Measurements from ENCODE around the gene VSIG10.
A peak's percentile ranks its signal among the peaks of the same experiment; 100 is the strongest.

The VSIG10 gene

DNA sequence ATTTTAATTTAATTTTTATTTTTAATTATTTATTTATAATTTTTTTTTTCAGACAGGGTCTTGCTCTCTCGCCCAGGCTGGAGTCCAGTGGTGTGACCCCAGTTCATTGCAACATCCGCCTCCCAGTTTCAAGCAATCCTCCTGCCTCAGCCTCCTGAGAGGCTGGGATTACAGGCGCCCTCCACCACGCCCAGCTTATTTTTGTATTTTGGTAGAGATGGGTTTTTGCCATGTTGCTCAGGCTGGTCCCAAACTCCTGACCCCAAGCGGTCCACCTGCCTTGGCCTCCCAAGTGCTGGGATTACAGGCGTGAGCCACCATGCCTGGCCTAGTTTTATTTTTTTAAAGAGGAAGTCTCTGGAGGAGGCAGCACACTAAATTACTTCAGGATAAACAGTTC, 18.5 kb upstream of the VSIG10 start:
- H3K36me3 ChIP-seq (ENCODE audit: control insufficient read depth, low read length), result no peaks in the 10 kb centered on the region
- H4K20me1 ChIP-seq (ENCODE audit: control insufficient read depth, insufficient read depth, low read depth, low read length), result no peaks in the 10 kb centered on the region
- no peak overlapping the region for H3K4me3 ChIP-seq (ENCODE audit: low read length)
- no peaks in the 10 kb centered on the region for H3K9me3 ChIP-seq (ENCODE audit: control insufficient read depth, insufficient read depth, low read length)
- H3K27ac ChIP-seq (ENCODE audit: low read depth, low read length), result no peak overlapping the region
- H3K4me1 ChIP-seq (ENCODE audit: control insufficient read depth, low read length), result peaks cover 4% of the 10 kb centered on the region
- H3K79me2 ChIP-seq (ENCODE audit: control insufficient read depth, low read length), result no peaks in the 10 kb centered on the region
- H3K27me3 ChIP-seq (ENCODE audit: control insufficient read depth, low read length), result no peaks in the 10 kb centered on the region
- no peaks in the 10 kb centered on the region for H3F3A ChIP-seq (ENCODE audit: control insufficient read depth, insufficient read depth)
- H3K9me2 ChIP-seq (replicated peaks; ENCODE audit: control insufficient read depth, low read length), result no peaks in the 10 kb centered on the region
- no peak overlapping the region for H3K4me2 ChIP-seq (ENCODE audit: low read length)
- TF ChIP-seq, protein P1, sequence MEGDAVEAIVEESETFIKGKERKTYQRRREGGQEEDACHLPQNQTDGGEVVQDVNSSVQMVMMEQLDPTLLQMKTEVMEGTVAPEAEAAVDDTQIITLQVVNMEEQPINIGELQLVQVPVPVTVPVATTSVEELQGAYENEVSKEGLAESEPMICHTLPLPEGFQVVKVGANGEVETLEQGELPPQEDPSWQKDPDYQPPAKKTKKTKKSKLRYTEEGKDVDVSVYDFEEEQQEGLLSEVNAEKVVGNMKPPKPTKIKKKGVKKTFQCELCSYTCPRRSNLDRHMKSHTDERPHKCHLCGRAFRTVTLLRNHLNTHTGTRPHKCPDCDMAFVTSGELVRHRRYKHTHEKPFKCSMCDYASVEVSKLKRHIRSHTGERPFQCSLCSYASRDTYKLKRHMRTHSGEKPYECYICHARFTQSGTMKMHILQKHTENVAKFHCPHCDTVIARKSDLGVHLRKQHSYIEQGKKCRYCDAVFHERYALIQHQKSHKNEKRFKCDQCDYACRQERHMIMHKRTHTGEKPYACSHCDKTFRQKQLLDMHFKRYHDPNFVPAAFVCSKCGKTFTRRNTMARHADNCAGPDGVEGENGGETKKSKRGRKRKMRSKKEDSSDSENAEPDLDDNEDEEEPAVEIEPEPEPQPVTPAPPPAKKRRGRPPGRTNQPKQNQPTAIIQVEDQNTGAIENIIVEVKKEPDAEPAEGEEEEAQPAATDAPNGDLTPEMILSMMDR (IDR thresholded peaks at IDR 0.05; ENCODE audit: low read depth, low read length, poor library complexity, severe bottlenecking), result no peak
- TF ChIP-seq EZH2phosphoT487 (IDR thresholded peaks at IDR 0.05; ENCODE audit: borderline replicate concordance, low read length), result no peak

DNA sequence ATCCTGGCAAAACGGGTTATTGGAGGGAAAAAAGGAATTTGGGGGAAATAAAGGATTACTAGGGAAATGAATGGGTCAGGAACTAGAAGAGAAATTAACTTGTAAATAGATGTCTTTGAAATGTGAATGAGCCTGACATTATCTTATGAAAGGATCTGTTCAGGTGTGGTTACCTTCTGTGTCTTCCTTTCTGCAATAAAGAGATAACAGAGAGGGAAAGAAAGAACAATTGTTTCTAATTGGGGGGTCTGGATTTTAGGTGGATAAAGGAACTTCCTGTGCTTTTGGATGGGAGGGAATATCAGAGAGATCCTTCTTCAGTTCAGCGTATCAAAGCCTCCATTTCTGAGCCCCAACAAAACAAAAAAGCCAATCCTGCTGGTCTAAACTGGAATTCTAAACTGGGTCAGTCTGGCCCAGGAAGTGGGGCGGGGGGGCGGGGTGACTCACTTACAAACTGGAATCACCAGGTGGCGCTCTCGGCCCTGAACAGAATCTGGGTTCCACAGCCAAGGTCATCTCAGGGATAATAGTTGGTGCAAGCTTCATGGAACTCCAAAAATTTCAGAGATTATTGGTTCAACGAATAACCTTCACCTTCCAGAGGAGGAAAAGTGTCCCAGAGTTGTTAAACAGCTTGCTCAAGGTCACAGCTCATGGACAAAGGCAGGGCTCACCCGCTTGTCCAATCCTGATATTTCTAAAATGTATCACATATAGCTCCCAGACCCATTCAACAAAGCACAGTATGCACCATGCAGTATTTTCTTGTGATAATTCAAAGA, 17.0 kb upstream of the VSIG10 start:
- peaks cover 4% of the 10 kb centered on the region for H3K4me1 ChIP-seq (ENCODE audit: control insufficient read depth, low read length)
- no peak overlapping the region for H3K4me3 ChIP-seq (ENCODE audit: low read length)
- no peak overlapping the region for H3K4me2 ChIP-seq (ENCODE audit: low read length)
- H3K27me3 ChIP-seq (ENCODE audit: control insufficient read depth, low read length), result no peaks in the 10 kb centered on the region
- no peaks in the 10 kb centered on the region for H4K20me1 ChIP-seq (ENCODE audit: control insufficient read depth, insufficient read depth, low read depth, low read length)
- H3K9me3 ChIP-seq (ENCODE audit: control insufficient read depth, insufficient read depth, low read length), result no peaks in the 10 kb centered on the region
- H3K27ac ChIP-seq (ENCODE audit: low read depth, low read length), result no peak overlapping the region
- no peaks in the 10 kb centered on the region for H3K9me2 ChIP-seq (replicated peaks; ENCODE audit: control insufficient read depth, low read length)
- H3K79me2 ChIP-seq (ENCODE audit: control insufficient read depth, low read length), result no peaks in the 10 kb centered on the region
- no peaks in the 10 kb centered on the region for H3K36me3 ChIP-seq (ENCODE audit: control insufficient read depth, low read length)
- TF ChIP-seq, protein P1 (IDR thresholded peaks at IDR 0.05; ENCODE audit: low read depth, low read length, poor library complexity, severe bottlenecking), result peak; percentile 50
- TF ChIP-seq EZH2phosphoT487 (IDR thresholded peaks at IDR 0.05; ENCODE audit: borderline replicate concordance, low read length), result no peak
- H3F3A ChIP-seq (ENCODE audit: control insufficient read depth, insufficient read depth), result no peaks in the 10 kb centered on the region

DNA sequence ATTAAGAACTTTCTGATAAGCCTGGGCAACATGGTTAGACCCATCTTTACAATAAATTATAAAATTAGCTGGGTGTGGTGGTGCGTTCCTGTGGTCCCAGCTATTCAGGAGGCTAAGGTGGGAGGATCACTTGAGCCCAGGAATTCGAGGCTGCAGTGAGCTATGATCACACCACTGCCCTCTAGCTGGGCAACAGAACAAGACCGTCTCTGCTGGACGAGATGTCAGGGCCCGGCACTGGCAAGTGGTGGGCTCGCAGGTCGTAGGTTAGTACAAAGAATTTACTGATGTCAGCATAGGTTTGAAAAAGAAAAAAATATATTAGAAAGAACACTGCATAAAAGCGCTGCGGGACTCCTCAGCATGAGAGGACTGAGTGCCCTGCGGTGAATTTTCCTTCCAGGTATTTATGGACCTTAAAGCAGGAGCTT, 15.7 kb upstream of the VSIG10 start:
- Histone ChIP-seq H3K4me2 (ENCODE audit: low read length) (no peak overlapping the region), H3K36me3 (ENCODE audit: control insufficient read depth, low read length) (no peaks in the 10 kb centered on the region), H3K4me3 (ENCODE audit: low read length) (no peak overlapping the region), H3F3A (ENCODE audit: control insufficient read depth, insufficient read depth) (no peaks in the 10 kb centered on the region), H3K27me3 (ENCODE audit: control insufficient read depth, low read length) (no peaks in the 10 kb centered on the region), H3K79me2 (ENCODE audit: control insufficient read depth, low read length) (no peaks in the 10 kb centered on the region), H3K9me2 (replicated peaks; ENCODE audit: control insufficient read depth, low read length) (no peaks in the 10 kb centered on the region), H3K9me3 (ENCODE audit: control insufficient read depth, insufficient read depth, low read length) (no peaks in the 10 kb centered on the region), H4K20me1 (ENCODE audit: control insufficient read depth, insufficient read depth, low read depth, low read length) (no peaks in the 10 kb centered on the region), H3K27ac (ENCODE audit: low read depth, low read length) (no peak overlapping the region), H3K4me1 (ENCODE audit: control insufficient read depth, low read length) (peaks cover 4% of the 10 kb centered on the region)
- TF ChIP-seq, protein P1 (IDR thresholded peaks at IDR 0.05; ENCODE audit: low read depth, low read length, poor library complexity, severe bottlenecking), result no peak
- TF ChIP-seq EZH2phosphoT487 (IDR thresholded peaks at IDR 0.05; ENCODE audit: borderline replicate concordance, low read length), result no peak

Data from DOHH2 (cell line).